GM18870 (cell line): ENCODE measurements around the gene ACTR1A.
"Not testable (repeated sequence)": the region's sequence is repeated elsewhere in the genome, so short reads cannot be mapped to it uniquely, and the experiment has no call there.

Experiments used
- ATAC-seq: cut with Tn5 transposase; IDR thresholded peaks from one replicate; pipeline ENCODE4 v1.9.1; 2021; ENCODE audit warnings: moderate library complexity; ENCODE audit not compliant: unreplicated experiment

Gene ACTR1A

GRCh38 chr10:102517553-102517952, 15.0 kb upstream of the ACTR1A start:
- no peak for ATAC-seq

GRCh38 chr10:102515724-102516123, 13.2 kb upstream of the ACTR1A start:
- no peak for ATAC-seq

GRCh38 chr10:102514487-102515311, 12.2 kb upstream of the ACTR1A start:
- ATAC-seq, result no peak

- ATAC-seq, result peak; percentile 57
These were observed 9.2 kb upstream of the ACTR1A start for GRCh38 chr10:102511583-102512274.

- no peak for ATAC-seq
These were observed 6.9 kb upstream of the ACTR1A start for GRCh38 chr10:102509387-102509786.

GRCh38 chr10:102508506-102508905, 6.0 kb upstream of the ACTR1A start:
- ATAC-seq, result no peak

GRCh38 chr10:102507521-102507920, 5.0 kb upstream of the ACTR1A start:
- ATAC-seq, result no peak

- no peak for ATAC-seq
These were observed 3.1 kb upstream of the ACTR1A start for GRCh38 chr10:102505462-102506115.

- ATAC-seq, result no peak
These were observed 2.4 kb upstream of the ACTR1A start for GRCh38 chr10:102504976-102505300.

- no peak for ATAC-seq
These were observed 1.9 kb upstream of the ACTR1A start for GRCh38 chr10:102504179-102504975.

GRCh38 chr10:102503264-102504178, 1.0 kb upstream of the ACTR1A start, which contains the start of gene SUFU:
Gene SUFU (plus strand): TSS chr10:102503972. CDS start chr10:102504153, 181 bp downstream.
- ATAC-seq, result peak; percentile 43

- ATAC-seq, result peak; percentile 63
These were observed 529 bp downstream of the ACTR1A start for GRCh38 chr10:102502029-102502336.

GRCh38 chr10:102501201-102502028, 1.1 kb downstream of the ACTR1A start:
- ATAC-seq, result no peak

- ATAC-seq, result not testable (repeated sequence)
These were observed 1.8 kb downstream of the ACTR1A start for GRCh38 chr10:102500686-102501085.

- no peak for ATAC-seq
These were observed 3.2 kb downstream of the ACTR1A start for GRCh38 chr10:102499356-102499755.

- ATAC-seq, result no peak
These were observed 5.0 kb downstream of the ACTR1A start for GRCh38 chr10:102497545-102497944.

GRCh38 chr10:102493771-102494170, 8.7 kb downstream of the ACTR1A start:
- ATAC-seq, result no peak

- no peak for ATAC-seq
These were observed 9.5 kb downstream of the ACTR1A start for GRCh38 chr10:102492983-102493382.

GRCh38 chr10:102492344-102492939, 10.1 kb downstream of the ACTR1A start:
- ATAC-seq, result no peak
